PC-9 (cell line): ENCODE data around the gene GNAL.

Source experiments
- EZH2 ChIP-seq: fragments of 200-600 bp; sonication (generic); IDR thresholded peaks from 2 replicates; pipeline ENCODE4 v1.8.0; 2017; ENCODE audit warnings: antibody characterized with exemption, low read depth
- TF ChIP-seq, protein P1 (sequence below): fragments of 200-600 bp; sonication (generic); conservative IDR thresholded peaks from 2 replicates; pipeline ENCODE4 v1.6.1; 2017; ENCODE audit warnings: mixed run types, antibody characterized with exemption, mild to moderate bottlenecking, moderate library complexity

DNA sequence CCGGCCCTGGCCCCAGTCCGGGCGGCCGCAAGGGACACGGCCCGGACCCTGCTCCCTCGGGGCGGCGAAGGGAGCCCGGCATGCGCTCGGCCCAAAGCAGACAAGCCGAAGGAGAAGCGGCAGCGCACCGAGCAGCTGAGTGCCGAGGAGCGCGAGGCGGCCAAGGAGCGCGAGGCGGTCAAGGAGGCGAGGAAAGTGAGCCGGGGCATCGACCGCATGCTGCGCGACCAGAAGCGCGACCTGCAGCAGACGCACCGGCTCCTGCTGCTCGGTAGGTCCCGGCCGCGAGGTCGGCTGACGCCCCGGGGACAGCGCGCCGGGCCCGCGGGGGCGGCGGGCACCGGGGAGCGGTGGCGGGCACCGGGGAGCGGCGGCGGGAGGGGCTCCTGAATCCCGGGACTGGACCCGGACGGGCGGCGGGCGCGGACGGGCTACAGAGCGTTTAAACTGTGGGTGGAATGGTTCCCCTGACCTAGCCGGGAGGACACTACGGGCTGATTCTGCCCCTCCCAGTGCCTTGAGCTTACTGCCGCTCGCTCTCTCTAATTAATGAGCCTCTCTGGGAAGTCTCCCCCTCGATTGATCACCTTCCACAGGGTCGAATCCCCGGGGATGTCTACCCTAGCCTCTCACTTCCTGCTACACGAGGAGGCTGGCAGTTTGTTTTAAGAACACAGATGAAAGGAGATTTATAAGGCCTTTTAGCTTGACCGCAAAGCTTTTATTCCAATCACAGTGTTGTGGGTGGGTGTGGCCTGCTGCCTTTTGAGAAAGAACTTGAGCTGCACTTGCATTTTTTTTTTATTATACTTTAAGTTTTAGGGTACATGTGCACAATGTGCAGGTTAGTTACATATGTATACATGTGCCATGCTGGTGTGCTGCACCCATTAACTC is 853 bp downstream of the GNAL start:
- TF ChIP-seq, protein P1, sequence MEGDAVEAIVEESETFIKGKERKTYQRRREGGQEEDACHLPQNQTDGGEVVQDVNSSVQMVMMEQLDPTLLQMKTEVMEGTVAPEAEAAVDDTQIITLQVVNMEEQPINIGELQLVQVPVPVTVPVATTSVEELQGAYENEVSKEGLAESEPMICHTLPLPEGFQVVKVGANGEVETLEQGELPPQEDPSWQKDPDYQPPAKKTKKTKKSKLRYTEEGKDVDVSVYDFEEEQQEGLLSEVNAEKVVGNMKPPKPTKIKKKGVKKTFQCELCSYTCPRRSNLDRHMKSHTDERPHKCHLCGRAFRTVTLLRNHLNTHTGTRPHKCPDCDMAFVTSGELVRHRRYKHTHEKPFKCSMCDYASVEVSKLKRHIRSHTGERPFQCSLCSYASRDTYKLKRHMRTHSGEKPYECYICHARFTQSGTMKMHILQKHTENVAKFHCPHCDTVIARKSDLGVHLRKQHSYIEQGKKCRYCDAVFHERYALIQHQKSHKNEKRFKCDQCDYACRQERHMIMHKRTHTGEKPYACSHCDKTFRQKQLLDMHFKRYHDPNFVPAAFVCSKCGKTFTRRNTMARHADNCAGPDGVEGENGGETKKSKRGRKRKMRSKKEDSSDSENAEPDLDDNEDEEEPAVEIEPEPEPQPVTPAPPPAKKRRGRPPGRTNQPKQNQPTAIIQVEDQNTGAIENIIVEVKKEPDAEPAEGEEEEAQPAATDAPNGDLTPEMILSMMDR, result no peak
- TF ChIP-seq EZH2, result no peak
